Activated gamma-delta T cell (primary cell): ENCODE results near the gene PER3.
A peak's percentile ranks its signal among the peaks of the same experiment; 100 is the strongest.

ENCODE experiments used
- DNase-seq: peaks from one replicate; lab custom pipeline; 2025; lab: John Stamatoyannopoulos, UW
- total RNA-seq, 2 donors: gene quantifications; one replicate each; lab custom pipeline; 2026; lab: John Stamatoyannopoulos, UW

The PER3 gene
- total RNA-seq, result 10.8 to 11.8 reads per million in 2 donors

DNA sequence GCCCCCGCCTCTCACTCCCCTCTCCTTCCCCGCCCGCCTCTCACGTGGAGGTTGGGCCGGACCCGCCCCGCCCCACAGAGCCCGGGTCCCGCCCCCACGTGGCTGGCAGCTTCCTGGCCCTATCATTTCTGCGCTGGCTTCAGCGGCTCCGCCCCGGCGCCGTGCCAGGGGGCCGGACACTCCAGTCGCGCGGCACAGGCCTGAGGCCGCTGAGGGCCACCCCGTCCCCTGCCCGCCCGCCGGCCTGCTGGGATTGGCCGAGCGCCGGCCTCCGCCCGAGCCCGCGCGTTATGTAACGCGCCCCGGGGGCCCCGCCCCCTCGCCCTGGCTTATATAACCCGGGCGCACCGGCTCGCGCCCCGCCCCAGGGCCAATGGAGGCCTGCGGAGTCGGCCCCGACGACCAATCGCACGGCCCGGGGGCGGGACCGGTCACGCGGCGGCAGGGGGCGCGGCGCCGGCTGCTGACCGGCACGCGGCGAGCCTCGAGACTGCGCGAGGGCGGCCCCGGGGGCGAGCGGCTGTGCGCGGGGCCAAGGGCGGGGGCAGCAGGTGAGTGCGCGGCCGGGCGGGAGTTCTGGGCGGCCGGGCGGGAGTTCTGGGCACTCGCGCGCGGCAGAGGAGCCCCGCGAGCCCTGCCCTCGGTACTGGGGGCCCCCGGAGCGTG is at the start of gene PER3:
Gene PER3, plus strand, starts transcription at position 466 of the 666 bp plus-strand sequence. CDS start 587 bp downstream, outside the sequence.
- DNase-seq, result peak; percentile 95

DNA sequence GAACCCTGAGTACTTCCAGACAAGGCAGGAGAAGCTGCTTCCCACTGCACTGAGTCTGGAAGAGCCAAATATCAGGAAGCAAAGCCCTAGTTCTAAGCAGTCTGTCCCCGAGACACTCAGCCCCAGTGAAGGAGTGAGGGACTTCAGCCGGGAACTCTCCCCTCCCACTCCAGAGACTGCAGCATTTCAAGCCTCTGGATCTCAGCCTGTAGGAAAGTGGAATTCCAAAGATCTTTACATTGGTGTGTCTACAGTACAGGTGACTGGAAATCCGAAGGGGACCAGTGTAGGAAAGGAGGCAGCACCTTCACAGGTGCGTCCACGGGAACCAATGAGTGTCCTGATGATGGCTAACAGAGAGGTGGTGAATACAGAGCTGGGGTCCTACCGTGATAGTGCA is 46.0 kb upstream of the PER3 start:
- no peak for DNase-seq

DNA sequence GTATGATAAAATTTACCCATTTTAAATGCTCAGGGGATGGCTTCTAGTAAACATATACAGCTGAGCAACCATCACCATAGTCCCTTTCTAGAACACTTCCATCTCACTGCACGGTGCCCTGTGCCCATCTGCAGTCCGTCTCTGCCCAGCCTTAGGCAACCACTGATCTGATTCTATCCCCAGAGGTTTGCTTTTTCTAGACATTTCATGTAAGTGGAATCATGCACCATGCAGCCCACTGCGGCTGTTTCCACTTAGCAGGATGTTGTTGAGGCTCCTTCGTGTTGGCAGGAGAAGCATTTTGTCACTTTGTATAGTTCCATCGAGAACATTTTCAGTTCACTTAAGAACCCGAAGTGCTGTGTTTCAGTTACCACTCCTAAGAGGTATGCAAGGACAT is 40.7 kb upstream of the PER3 start:
- DNase-seq, result no peak

DNA sequence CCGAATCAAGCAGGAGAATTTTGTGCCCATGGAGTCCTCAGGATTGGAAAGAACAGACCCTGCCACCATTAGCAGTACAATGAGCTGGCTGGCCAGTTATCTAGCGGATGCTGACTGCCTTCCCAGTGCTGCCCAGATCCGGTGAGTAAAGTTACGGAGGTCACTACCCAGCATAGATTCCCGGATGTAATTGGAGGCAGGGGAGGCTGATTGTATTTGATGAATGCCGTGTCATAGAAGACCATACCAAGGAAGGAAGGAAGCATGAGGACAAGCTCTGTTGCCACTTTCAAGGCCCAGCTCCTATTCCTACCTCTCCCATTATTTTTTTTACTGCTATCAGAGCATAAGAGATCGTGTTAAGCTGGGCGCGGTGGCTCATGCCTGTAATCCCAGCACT is 39.2 kb upstream of the PER3 start:
- DNase-seq, result no peak

DNA sequence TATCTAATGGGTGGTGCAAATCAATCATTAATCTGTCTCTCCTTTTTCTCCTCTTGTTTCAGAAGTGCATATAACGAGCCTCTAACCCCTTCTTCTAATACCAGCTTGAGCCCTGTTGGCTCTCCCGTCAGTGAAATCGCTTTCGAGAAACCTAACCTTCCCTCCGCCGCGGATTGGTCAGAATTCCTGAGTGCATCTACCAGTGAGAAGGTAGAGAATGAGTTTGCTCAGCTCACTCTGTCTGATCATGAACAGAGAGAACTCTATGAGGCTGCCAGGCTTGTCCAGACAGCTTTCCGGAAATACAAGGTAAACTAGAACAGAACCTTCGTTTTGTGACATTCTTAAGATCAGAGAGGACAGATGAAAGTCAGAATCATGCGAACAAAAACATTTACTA is 38.3 kb upstream of the PER3 start:
- no peak for DNase-seq

DNA sequence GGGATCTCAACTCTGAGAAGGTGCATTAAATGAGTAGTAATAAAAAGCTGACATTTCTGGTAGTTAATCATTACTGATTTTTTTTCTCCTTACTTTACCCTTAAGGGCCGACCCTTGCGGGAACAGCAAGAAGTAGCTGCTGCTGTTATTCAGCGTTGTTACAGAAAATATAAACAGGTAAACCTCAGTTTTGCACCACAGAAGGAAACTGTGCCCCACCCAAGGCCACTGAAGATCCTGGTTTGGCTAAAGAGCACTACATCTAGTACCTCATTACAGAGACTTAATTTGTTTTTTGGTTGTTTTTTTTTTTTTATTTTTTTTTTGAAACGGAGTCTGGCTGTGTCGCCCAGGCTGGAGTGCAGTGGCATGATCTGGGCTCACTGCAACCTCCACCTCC is 36.5 kb upstream of the PER3 start:
- DNase-seq, result no peak

DNA sequence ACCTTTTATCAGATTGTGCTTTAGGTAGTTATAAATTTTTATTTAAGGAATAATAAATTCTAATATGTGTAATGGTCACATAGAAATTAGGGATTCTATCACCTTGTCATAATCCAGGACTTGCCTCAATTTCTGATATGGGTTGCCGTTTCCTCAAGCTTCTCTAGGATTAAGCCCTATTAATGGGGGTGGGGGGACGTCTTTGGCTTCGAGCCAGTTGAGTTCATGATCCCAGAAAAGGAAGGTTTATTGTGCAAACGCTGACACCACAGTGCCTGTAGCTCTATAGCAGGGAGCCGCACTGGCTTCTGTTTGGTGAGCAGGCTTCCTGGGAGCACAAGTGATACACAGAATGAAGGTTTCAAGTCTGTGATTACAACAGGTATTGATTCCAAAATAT is 35.0 kb upstream of the PER3 start:
- no peak for DNase-seq

DNA sequence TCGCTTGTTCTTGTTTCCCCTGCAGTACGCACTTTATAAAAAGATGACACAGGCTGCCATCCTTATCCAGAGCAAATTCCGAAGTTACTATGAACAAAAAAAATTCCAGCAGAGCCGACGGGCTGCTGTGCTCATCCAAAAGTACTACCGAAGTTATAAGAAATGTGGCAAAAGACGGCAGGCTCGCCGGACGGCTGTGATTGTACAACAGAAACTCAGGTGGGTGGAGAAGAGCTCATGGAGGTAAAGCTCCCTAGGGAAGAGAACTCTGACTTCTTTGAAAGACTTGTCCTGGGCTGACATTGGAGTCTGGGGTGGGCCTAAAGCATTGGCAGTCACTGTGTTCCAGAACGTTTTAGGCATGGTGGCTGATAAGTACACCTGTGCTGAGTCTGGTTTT is 32.9 kb upstream of the PER3 start:
- DNase-seq, result no peak

DNA sequence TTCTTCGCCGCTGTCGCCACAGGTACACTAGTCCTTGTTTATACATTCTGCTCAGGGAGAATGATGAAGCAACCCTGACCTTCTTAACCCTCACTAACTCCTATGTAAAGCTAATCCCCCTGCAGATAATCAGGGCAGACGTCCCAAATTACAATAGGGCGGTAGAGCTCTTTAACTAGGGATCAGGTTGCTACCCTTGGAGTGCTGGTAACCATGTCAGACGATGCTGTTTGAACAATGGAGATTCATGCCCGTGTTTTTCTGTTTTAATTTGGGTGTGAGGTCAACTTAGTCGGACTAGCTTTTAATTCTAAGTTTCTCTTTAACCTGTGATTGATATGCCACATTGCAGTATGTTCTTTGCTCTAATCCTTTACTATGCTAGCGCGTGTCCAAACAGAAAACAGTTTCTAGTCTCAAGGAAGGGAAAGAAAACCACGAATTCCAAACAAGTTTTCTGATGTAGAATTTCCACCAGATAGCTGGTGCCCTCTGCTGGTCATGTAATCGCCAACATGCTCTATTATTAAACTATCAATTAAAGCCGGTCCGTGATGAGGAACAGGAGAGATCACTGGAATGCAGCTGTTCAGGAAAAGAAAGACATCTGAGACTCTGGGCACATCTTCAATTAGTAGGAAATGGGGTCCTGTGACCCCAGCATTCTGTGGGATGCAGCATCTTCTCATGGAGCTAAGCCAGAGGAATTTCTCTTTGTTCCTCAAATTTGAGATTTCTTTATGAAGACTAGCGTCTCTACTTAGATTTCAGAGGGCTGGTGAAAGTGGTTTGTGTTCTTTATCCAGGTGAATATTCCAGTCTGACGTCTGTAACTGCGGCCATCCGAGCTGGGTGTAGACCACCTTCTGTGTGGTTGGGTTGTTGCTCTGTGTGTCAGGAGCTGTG is 31.3 kb upstream of the PER3 start:
- DNase-seq, result no peak

DNA sequence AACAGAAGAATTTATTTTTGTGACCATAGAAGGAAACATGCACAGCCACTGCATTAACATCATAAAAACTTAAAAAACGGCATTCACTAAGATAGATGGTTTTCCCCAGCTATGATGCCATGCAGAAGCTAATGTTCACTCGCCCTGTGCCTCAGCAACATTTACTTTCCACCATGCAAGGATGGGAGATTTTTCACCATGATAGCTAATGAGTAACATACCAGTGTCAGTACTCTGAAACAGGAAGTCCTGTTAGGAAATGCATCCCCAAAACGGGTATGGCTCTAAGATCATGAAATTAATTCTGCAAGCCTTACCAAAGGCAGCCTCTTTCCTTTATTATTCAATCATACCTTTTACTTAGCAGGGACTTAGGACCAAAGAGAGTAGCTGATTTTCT is 30.4 kb upstream of the PER3 start:
- no peak for DNase-seq

GRCh38 chr1:7754234-7754633 is 29.9 kb upstream of the PER3 start:
- DNase-seq, result no peak

GRCh38 chr1:7755448-7755847 is 28.6 kb upstream of the PER3 start:
- DNase-seq, result no peak

DNA sequence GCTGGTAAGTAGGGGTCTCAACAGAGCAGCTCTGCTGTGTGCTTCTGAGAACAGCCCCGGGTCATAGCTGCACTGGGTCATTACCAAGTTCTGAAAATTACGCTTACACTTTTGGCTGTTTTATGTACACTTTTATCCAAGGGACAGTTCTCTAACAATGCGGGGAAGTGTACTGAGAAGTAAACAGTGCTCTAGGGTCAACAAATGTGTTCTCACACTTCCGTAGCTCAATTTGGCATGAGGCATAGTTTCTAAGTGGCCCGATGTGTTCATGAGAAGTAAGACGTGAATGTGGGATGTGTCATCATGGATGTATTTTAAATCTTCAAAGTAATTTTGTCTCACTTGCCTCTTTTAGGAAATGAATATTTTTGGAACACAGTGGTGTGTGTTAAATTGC is 23.8 kb upstream of the PER3 start:
- DNase-seq, result no peak

GRCh38 chr1:7761103-7761502 is 23.0 kb upstream of the PER3 start:
- DNase-seq, result no peak

- no peak for DNase-seq
These were observed 16.9 kb upstream of the PER3 start for GRCh38 chr1:7767176-7767575.

- no peak for DNase-seq
These were observed 15.5 kb upstream of the PER3 start for GRCh38 chr1:7768583-7768982.

DNA sequence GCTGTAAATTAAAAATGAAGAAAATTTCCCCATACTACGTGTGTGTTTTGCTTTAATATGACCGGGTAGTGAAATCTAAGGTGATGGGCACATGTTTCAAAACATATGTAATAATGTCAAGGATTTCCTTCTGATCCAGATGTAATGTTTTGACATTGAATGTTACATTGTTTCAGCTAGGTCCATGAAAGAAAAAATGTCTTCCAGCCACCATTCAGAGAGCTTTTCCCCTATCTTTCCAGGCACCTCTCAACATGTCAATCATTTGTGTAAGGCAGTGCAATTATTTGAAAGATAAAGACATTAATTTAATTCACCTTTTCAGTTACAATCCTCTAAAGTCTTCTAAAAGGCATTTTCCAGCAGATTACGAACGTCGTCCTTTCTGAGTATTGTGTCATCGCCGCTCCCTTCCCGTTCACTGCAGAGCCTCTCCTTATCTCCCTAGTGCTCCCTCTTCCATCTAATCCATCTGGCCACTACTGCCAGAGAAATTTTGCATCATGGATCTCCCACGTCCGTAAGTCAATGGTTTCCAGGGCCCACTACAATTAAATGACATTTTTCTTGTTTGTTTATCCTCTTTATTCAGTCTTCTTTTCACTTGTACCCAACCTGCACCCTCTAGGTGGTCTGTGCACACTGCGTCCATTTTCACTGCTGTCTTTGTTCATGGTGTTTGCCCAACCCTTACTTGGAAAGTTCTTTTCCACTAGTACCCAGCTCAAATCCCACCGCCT is 14.2 kb upstream of the PER3 start:
- no peak for DNase-seq

DNA sequence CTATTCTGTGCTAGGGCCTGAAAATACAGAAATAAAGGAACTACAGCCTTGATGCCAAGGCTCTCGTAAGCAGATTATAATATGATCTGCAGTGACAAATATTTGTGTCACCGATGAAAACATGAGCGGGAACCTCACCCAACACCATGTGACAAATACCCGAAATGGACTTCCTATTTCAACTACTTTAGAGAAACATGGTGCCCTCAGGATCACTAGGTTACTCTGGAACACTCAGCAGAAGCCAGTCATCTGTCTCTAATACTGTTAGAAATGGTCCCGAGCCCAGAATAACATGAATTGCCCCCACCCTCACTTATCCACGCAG is 13.5 kb upstream of the PER3 start:
- DNase-seq, result no peak

GRCh38 chr1:7770997-7771822 is 12.9 kb upstream of the PER3 start, which contains the start of gene VAMP3:
TSS of gene VAMP3 (plus strand) at chr1:7771296. CDS start at chr1:7771384, 88 bp downstream.
- peak; percentile 73 for DNase-seq

GRCh38 chr1:7771823-7772299 is 12.2 kb upstream of the PER3 start:
- no peak for DNase-seq

- no peak for DNase-seq
These were observed 6.5 kb upstream of the PER3 start for GRCh38 chr1:7777591-7777990.
